MCF 10A (cell line): ENCODE data around the gene MTUS2. TPM values are rescaled to one million over a fixed set of nuclear protein-coding genes. Genes with fewer than 3 reads are reported as not detected.
A peak's percentile ranks its signal among the peaks of the same experiment; 100 is the strongest.

Experiments used
- BruUV-seq: library from RNA; stranded (reverse); fragments of 400-500 nt; replicated peaks from 2 replicates; lab custom pipeline; 2021; lab: Mats Ljungman, UMichigan
- CTCF ChIA-PET: fragments of 300-600 bp; sonication (Branson Sonifier 250); formaldehyde crosslinking; extraction: SDS; loops from one replicate; lab custom pipeline; 2021; ENCODE audit warnings: antibody characterized with exemption, inconsistent platforms; lab: Yijun Ruan, JAX
- POLR2A ChIA-PET: fragments of 300-600, 350-650 bp; sonication (Branson Sonifier 250); formaldehyde crosslinking; extraction: SDS; loops from one replicate; lab custom pipeline; 2020; ENCODE audit warnings: antibody characterized with exemption, inconsistent platforms; lab: Yijun Ruan, JAX
- DNase-seq: peaks from one replicate; pipeline ENCODE4 v3.0.0-alpha.2; 2018; ENCODE audit not compliant: unreplicated experiment
- H3K27ac Mint-ChIP-seq: one replicate; pipeline ENCODE4 v1.8.0; 2022; ENCODE audit warnings: mild to moderate bottlenecking, low read depth, mixed read lengths; ENCODE audit not compliant: unreplicated experiment
- H3K27me3 Mint-ChIP-seq: one replicate; pipeline ENCODE4 v1.8.0; 2022; ENCODE audit warnings: mixed read lengths; ENCODE audit not compliant: insufficient read depth, unreplicated experiment
- H3K36me3 Mint-ChIP-seq: one replicate; pipeline ENCODE4 v1.8.0; 2022; ENCODE audit warnings: mild to moderate bottlenecking, moderate library complexity, mixed read lengths; ENCODE audit not compliant: insufficient read depth, unreplicated experiment
- H3K4me1 Mint-ChIP-seq: one replicate; pipeline ENCODE4 v1.8.0; 2022; ENCODE audit warnings: mixed read lengths; ENCODE audit not compliant: insufficient read depth, unreplicated experiment
- H3K4me3 Mint-ChIP-seq: one replicate; pipeline ENCODE4 v1.8.0; 2022; ENCODE audit warnings: mild to moderate bottlenecking, moderate library complexity, mixed read lengths; ENCODE audit not compliant: unreplicated experiment
- H3K9me3 Mint-ChIP-seq: one replicate; pipeline ENCODE4 v1.8.0; 2022; ENCODE audit warnings: mixed read lengths; ENCODE audit not compliant: unreplicated experiment
- intact Hi-C: fragments of 100-400 bp; cut with micrococcal nuclease; formaldehyde crosslinking; loops from 2 replicates; pipeline ENCODE4 v1.14.1; 2022
- total RNA-seq: library from RNA; stranded (reverse); gene quantifications from 2 replicates; pipeline ENCODE4 v1.2.3, GENCODE V29; 2022
- TF ChIP-seq, protein P1 (sequence below): fragments of 200-600 bp; IDR thresholded peaks from one replicate; pipeline ENCODE4 v1.8.0; 2022; ENCODE audit warnings: antibody characterized with exemption, mild to moderate bottlenecking; ENCODE audit not compliant: unreplicated experiment

MTUS2 gene
- total RNA-seq, 1 experiment from 2014 or later = not detected

DNA sequence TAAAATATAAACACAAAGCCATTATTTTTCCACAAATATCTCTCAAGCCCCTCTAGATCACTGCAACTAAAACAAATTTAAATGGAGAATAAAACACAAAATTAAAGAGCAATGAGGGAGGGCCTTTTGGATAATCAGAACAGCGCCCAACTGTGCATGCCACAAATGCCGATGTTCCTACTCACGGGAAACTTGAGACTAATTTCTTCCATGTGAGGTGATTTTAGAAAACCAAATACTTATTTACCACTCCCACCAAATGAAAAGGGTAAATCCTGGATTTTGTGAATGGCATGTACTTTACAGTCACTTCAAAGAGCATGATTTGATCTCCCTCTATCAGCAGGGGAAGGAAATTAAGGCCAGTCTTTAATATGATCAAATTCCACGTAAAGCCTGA, 700.5 kb downstream of the MTUS2 start:
- CTCF ChIA-PET = interaction anchor here (0.6 to 4.1 kb wide), 2 partner anchors 10 to 13 kb away, joined by 5 to 12 read pairs; no protein-coding TSS in a partner anchor
- intact Hi-C loops = no loop called here
- no peak for DNase-seq
- Mint-ChIP-seq H3K27me3 (no peaks in the 10 kb centered on the region), H3K9me3 (no peaks in the 10 kb centered on the region), H3K4me3 (no peak overlapping the region), H3K36me3 (peaks cover 76% of the 10 kb centered on the region), H3K27ac (no peak overlapping the region), H3K4me1 (no peaks in the 10 kb centered on the region)
- no TSS peak for BruUV-seq
- TF ChIP-seq, protein P1, sequence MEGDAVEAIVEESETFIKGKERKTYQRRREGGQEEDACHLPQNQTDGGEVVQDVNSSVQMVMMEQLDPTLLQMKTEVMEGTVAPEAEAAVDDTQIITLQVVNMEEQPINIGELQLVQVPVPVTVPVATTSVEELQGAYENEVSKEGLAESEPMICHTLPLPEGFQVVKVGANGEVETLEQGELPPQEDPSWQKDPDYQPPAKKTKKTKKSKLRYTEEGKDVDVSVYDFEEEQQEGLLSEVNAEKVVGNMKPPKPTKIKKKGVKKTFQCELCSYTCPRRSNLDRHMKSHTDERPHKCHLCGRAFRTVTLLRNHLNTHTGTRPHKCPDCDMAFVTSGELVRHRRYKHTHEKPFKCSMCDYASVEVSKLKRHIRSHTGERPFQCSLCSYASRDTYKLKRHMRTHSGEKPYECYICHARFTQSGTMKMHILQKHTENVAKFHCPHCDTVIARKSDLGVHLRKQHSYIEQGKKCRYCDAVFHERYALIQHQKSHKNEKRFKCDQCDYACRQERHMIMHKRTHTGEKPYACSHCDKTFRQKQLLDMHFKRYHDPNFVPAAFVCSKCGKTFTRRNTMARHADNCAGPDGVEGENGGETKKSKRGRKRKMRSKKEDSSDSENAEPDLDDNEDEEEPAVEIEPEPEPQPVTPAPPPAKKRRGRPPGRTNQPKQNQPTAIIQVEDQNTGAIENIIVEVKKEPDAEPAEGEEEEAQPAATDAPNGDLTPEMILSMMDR = no peak
- POLR2A ChIA-PET = no interaction called here

DNA sequence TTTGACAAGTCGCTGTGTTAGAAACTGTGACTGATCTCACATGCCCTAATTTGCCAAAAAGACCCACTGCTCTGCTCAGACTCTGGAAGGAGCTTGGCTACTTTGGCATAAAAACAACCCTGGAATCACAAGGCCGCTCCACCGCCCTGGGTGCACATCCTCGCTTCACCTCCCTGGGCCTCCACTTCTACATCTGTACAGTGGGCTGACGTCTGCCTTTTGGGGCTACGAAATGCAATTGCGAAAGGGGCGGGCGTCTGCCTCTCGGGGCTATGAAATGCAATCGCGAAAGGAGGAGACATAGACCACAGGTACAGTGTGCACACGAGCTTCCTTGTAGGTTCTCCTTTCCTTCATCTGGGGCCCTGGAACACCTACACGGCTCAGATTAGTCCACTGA, 701.2 kb downstream of the MTUS2 start:
- TF ChIP-seq, protein P1 = no peak
- H3K4me3 Mint-ChIP-seq = no peak overlapping the region
- H3K27me3 Mint-ChIP-seq = no peaks in the 10 kb centered on the region
- POLR2A ChIA-PET = interaction anchor here (0.5 kb wide), 1 partner anchor 229 kb away, joined by 3 read pairs; no protein-coding TSS in a partner anchor
- DNase-seq = no peak
- no peak overlapping the region for H3K27ac Mint-ChIP-seq
- no peaks in the 10 kb centered on the region for H3K4me1 Mint-ChIP-seq
- BruUV-seq = no TSS peak
- no peaks in the 10 kb centered on the region for H3K9me3 Mint-ChIP-seq
- peaks cover 75% of the 10 kb centered on the region for H3K36me3 Mint-ChIP-seq
- CTCF ChIA-PET = interaction anchor here (0.6 to 4.1 kb wide), 3 partner anchors 13 to 917 kb away, joined by 3 to 12 read pairs (median 6); no protein-coding TSS in a partner anchor
- intact Hi-C loops = no loop called here

DNA sequence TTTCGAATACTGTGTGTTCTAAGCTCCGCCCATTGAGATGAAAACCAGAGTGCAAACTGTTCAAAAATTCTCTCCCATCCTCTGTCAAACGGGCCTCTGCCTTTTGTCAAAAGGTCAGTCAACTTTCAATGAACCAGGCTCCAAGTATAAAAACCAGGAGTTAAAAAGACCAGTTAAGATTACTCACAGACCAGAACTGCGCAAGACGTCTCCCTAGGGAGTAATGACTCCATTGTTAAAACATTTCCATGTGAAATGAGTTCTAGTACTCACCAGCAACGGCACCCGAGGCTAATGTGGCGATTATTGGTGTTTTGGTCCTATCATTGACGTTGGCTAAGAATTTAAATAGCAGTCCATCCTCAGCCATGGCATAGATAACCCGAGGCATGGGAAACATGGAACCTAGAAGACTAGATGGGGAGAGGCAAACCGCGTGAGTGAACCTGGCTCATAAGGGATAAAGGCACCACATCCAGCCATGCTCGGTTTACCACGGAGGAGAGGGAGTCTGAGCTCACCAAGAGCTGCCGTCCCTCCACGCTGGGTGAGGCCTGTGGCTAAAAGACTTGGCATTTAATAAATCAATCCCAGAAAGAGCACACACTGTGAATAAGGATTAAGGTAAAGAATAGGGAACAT, 702.0 kb downstream of the MTUS2 start:
- DNase-seq = peak; percentile 54
- Mint-ChIP-seq H3K4me1 (no peaks in the 10 kb centered on the region), H3K27ac (no peak overlapping the region), H3K9me3 (no peaks in the 10 kb centered on the region), H3K27me3 (no peaks in the 10 kb centered on the region), H3K4me3 (no peak overlapping the region), H3K36me3 (peaks cover 76% of the 10 kb centered on the region)
- BruUV-seq = no TSS peak
- intact Hi-C loops = no loop called here
- ChIA-PET POLR2A (interaction anchor here (0.5 kb wide), 1 partner anchor 228 kb away, joined by 3 read pairs; no protein-coding TSS in a partner anchor), CTCF (interaction anchor here (4.1 kb wide), 1 partner anchor 14 kb away, joined by 12 read pairs; no protein-coding TSS in a partner anchor)
- TF ChIP-seq, protein P1 = no peak

DNA sequence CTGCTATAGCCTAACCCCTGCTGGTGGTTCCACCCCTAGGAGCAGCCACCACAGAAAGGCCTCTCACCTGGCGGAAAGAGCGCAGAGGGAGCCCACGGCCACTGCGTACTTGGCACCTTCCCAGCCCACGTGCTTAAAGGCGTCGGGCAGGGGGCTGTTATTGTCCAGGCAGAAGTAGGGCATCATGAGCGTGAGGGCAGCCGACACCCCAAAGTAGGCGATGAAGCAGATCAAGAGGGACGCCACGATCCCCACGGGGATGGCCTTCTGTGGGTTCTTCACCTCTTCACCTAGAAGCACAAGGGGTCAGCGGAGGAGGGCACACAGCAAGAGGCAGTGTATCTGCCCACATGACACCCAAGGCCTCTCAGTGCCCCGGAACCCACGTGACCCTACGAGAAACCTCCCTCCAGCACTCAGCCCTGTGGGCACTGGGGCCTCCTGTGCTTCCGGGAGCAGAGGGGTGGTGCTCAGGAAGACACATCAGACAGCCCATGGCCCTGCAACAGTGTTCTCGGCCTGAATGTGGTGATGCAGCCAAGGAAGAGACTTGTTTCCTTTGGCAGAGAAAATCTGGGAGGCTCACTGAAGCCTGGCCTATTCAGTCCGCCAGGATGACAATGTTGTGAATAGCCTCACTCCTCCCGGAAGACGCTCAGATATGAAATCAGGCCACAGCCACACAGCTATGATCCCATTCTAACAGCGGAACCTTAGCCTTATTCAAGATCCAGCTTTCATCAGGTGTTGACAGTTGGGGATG, 703.2 kb downstream of the MTUS2 start:
- POLR2A ChIA-PET = no interaction called here
- TF ChIP-seq, protein P1 = no peak
- Mint-ChIP-seq H3K27ac (no peak overlapping the region), H3K4me3 (no peak overlapping the region), H3K4me1 (no peaks in the 10 kb centered on the region), H3K9me3 (no peaks in the 10 kb centered on the region), H3K36me3 (peaks cover 78% of the 10 kb centered on the region), H3K27me3 (no peaks in the 10 kb centered on the region)
- intact Hi-C loops = no loop called here
- CTCF ChIA-PET = interaction anchor here (4.1 kb wide), 1 partner anchor 15 kb away, joined by 12 read pairs; no protein-coding TSS in a partner anchor
- BruUV-seq = no TSS peak
- no peak for DNase-seq
